Measurements from ENCODE around the gene CTDSP2.

DNA sequence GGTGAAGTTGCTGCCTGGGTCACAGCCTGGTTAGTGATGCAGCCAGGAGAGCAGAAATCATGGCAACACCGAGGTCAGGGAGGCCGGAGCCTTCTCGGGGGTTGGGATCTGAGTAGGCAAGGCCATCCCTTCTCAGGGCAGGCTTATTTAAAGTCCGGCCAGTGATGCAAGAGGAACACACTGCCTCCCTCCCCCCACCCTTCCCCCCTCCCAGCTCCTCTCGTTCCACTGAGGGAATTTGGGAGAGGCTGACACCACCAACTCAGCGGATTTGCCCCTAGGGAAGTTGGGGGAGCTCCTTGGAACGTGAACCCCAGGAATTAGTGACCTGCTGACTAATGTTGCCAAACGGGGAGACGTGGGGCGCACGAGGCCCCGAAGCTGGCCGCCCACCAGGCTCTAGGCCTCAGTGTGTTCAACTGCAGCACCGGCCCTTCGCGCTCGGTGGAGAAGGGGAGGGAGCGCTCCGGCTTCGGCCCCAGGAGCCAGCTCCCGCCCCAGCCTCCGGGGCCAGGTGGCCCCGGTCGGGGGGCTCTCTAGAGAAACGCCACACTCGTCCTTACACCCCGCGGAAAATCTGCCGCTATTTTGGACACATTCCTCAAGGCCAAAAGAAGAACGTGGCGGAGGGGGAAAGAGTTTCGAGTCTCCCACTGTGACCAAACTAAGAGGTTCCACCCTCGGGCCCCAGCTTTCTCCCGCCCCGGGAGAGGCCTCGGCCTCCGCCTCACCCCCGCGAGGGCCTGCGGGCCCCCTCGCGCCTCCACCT lies 1.6 kb downstream of the CTDSP2 start:
- peak in 1 of 4 donors; percentile 16 for TF ChIP-seq EP300 (IDR thresholded peaks at IDR 0.05)
- peak; percentile 62 to 82 for TF ChIP-seq POLR2AphosphoS5 (IDR thresholded peaks at IDR 0.05)
- peak in 2 of 4 donors; percentile 19 to 56 for TF ChIP-seq POLR2A (IDR thresholded peaks at IDR 0.05)
- no peak for TF ChIP-seq CTCF (IDR thresholded peaks at IDR 0.05)

Measured in upper lobe of left lung (tissue), 4 donors.